B cell (primary cell): ENCODE measurements around the gene CCDC50. TPM values are rescaled to one million over a fixed set of nuclear protein-coding genes. Genes with fewer than 3 reads are reported as not detected.

Experiments
- ATAC-seq: fragments of 200-7000 bp; cut with Tn5 transposase; one replicate; pipeline ENCODE4 v1.10.0; 2021; ENCODE audit warnings: low read depth, mild to moderate bottlenecking, moderate number of reproducible peaks, moderate library complexity
- CTCF ChIA-PET: fragments of 350-600 bp; sonication (Branson Sonifier 250); formaldehyde crosslinking; loops from one replicate; lab custom pipeline; 2021; ENCODE audit warnings: antibody characterized with exemption, inconsistent platforms; lab: Charles Lee
- POLR2A ChIA-PET: fragments of 350-600 bp; sonication (Branson Sonifier 250); formaldehyde crosslinking; loops from one replicate; lab custom pipeline; 2021; ENCODE audit warnings: antibody characterized with exemption; lab: Charles Lee
- DNase-seq: peaks from one replicate; pipeline ENCODE4 v3.0.0; 2013
- H2AFZ ChIP-seq: 2 replicates; pipeline ENCODE4 v1.6.1; 2012; ENCODE audit warnings: mild to moderate bottlenecking, low read depth, low read length; ENCODE audit not compliant: insufficient read depth, poor library complexity, severe bottlenecking
- H3K27ac ChIP-seq, 2 donors: 1 replicate in 1 of 2; 2 replicates in 1 of 2; pipeline ENCODE4 v1.5.1; 2012 to 2013; ENCODE audit warnings: low read length in 2 of 2, mild to moderate bottlenecking in 2 of 2, moderate library complexity in 1 of 2
- H3K27me3 ChIP-seq, 4 experiments: fragments of 200-600 bp in 1 of 4; sonication (generic) in 1 of 4; replicated peaks in 1 of 4; 1 replicate in 2 of 4; 2 replicates in 2 of 4; pipeline versions ENCODE4 v1.6.1 to v1.7.0; 2013 to 2016; ENCODE audit warnings: low read length in 3 of 4, mild to moderate bottlenecking in 2 of 4, mixed read lengths in 1 of 4, moderate library complexity in 1 of 4; ENCODE audit not compliant: insufficient read depth in 4 of 4, control insufficient read depth in 3 of 4; ENCODE audit errors: control extremely low read depth in 1 of 4
- H3K36me3 ChIP-seq, 2 experiments: replicated peaks in 1 of 2; 1 replicate in 1 of 2; 2 replicates in 1 of 2; pipeline versions ENCODE4 v1.6.1 to v1.7.1; 2013; ENCODE audit warnings: low read length in 1 of 2; ENCODE audit not compliant: insufficient read depth in 2 of 2, control insufficient read depth in 1 of 2; ENCODE audit errors: control extremely low read depth in 1 of 2, extremely low read depth in 1 of 2
- H3K4me1 ChIP-seq, 2 donors: fragments of 200-600 bp in 1 of 2; sonication (generic) in 1 of 2; 1 replicate in 1 of 2; 2 replicates in 1 of 2; pipeline versions ENCODE4 v1.5.1 to v1.6.1; 2013 to 2017; ENCODE audit warnings: low read length in 2 of 2; ENCODE audit not compliant: control insufficient read depth in 2 of 2, insufficient read depth in 2 of 2
- H3K4me2 ChIP-seq: replicated peaks from 2 replicates; pipeline ENCODE3; 2012; ENCODE audit warnings: mild to moderate bottlenecking, low read depth, low read length; ENCODE audit not compliant: poor library complexity, severe bottlenecking
- H3K4me3 ChIP-seq, 5 experiments: fragments of 200-600 bp in 1 of 5; sonication (generic) in 1 of 5; 1 replicate in 3 of 5; 2 replicates in 2 of 5; pipeline versions ENCODE4 v1.5.1 to v1.7.0; 2011 to 2016; ENCODE audit warnings: low read length in 4 of 5, mild to moderate bottlenecking in 4 of 5, low read depth in 2 of 5, control low read depth in 1 of 5, moderate library complexity in 1 of 5; ENCODE audit not compliant: insufficient read depth in 1 of 5; ENCODE audit errors: control extremely low read depth in 1 of 5, extremely low read depth in 1 of 5
- H3K79me2 ChIP-seq: fragments of 200-600 bp; sonication (generic); one replicate; pipeline ENCODE4 v1.6.0; 2016; ENCODE audit warnings: low read length; ENCODE audit not compliant: control insufficient read depth, insufficient read depth
- H3K9ac ChIP-seq: fragments of 200-600 bp; sonication (generic); 2 replicates; pipeline ENCODE4 v1.6.1; 2017; ENCODE audit warnings: mild to moderate bottlenecking, low read length, moderate library complexity
- H3K9me3 ChIP-seq, 3 donors: one replicate each; pipeline versions ENCODE4 v1.6.1 to v1.7.1; 2013; ENCODE audit warnings: low read length in 2 of 3; ENCODE audit not compliant: control insufficient read depth in 2 of 3, insufficient read depth in 1 of 3; ENCODE audit errors: control extremely low read depth in 1 of 3
- H4K20me1 ChIP-seq: 2 replicates; pipeline ENCODE4 v1.6.0; 2012; ENCODE audit warnings: mild to moderate bottlenecking, low read length; ENCODE audit not compliant: insufficient read depth, control insufficient read depth, poor library complexity, severe bottlenecking
- H3K27ac Mint-ChIP-seq: one replicate; pipeline ENCODE4 v1.8.0; 2021; ENCODE audit warnings: mixed read lengths
- H3K27me3 Mint-ChIP-seq: one replicate; pipeline ENCODE4 v1.8.0; 2021; ENCODE audit warnings: mixed read lengths
- H3K4me1 Mint-ChIP-seq: one replicate; pipeline ENCODE4 v1.8.0; 2021; ENCODE audit warnings: mixed read lengths
- H3K4me3 Mint-ChIP-seq: one replicate; pipeline ENCODE4 v1.8.0; 2021; ENCODE audit warnings: mixed read lengths
- H3K9me3 Mint-ChIP-seq: one replicate; pipeline ENCODE4 v1.8.0; 2022; ENCODE audit warnings: mixed read lengths; ENCODE audit not compliant: insufficient read depth
- EZH2 ChIP-seq: IDR thresholded peaks from 2 replicates; pipeline ENCODE4 v1.6.1; 2012; ENCODE audit warnings: borderline replicate concordance, low read depth, mild to moderate bottlenecking, moderate library complexity, low read length; ENCODE audit not compliant: insufficient read depth, poor library complexity, severe bottlenecking
- WGBS: methylation state at CpG from one replicate; pipeline ENCODE4 v1.1.5; 2013; ENCODE audit warnings: missing lambda C conversion rate; ENCODE audit not compliant: insufficient coverage; 5-methylcytosine and 5-hydroxymethylcytosine counted together
- intact Hi-C: fragments of 100-400 bp; cut with micrococcal nuclease; formaldehyde crosslinking; loops from one replicate; pipeline ENCODE4 v1.10.0; 2022
- polyA plus RNA-seq: library from polyadenylated mRNA; depleted of rRNA; stranded (reverse); fragments of >200 nt; gene quantifications from 2 replicates; pipeline ENCODE4 v1.2.3, GENCODE V29; 2012
- total RNA-seq, 2 donors: library from RNA; stranded (reverse); fragments of 120-200 nt in 1 of 2; gene quantifications; 1 replicate in 1 of 2; 2 replicates in 1 of 2; pipeline versions ENCODE4 v1.2.3 to v1.2.4, GENCODE V29; 2013 to 2022
- TF ChIP-seq, protein P1 (sequence below): fragments of 200-600 bp; IDR thresholded peaks from one replicate; pipeline ENCODE4 v1.8.0; 2022; ENCODE audit warnings: antibody characterized with exemption, mild to moderate bottlenecking

CCDC50 gene
- total and polyA plus RNA-seq, 2 donors (not counting 1 experiment from before 2014, with no cell fraction given): 48.7 to 121 TPM

- ATAC-seq: no peak
Measured at GRCh38 chr3:191366675-191367074, 37.5 kb downstream of the CCDC50 start.

More at GRCh38 chr3:191366675-191367074, 37.5 kb downstream of the CCDC50 start:
- H3K27me3 ChIP-seq: no peaks in the 10 kb centered on the region
- no peaks in the 10 kb centered on the region for H3K9me3 Mint-ChIP-seq
- no CpG with 5 or more reads among the region's 2 CpGs for WGBS
- peaks cover under 1 to 7% of the 10 kb centered on the region in 2 donors for H3K4me1 ChIP-seq
- no peak overlapping the region for H3K4me3 Mint-ChIP-seq
- peaks cover 12% of the 10 kb centered on the region for H3K4me1 Mint-ChIP-seq
- peaks cover 10% of the 10 kb centered on the region for H3K79me2 ChIP-seq
- intact Hi-C loops: no loop called here
- CTCF ChIA-PET: interaction anchor here (0.8 to 1.8 kb wide), 4 partner anchors 11 to 127 kb away, joined by 3 to 7 read pairs (median 4); partner anchors contain the start of gene CCDC50
- H3K9ac ChIP-seq: no peak overlapping the region
- no peaks in the 10 kb centered on the region for H3K27me3 Mint-ChIP-seq
- no peak overlapping the region for H2AFZ ChIP-seq
- no peak for DNase-seq
- peak overlapping the region in 1 of 2 donors; percentile 29 for H3K27ac ChIP-seq
- H4K20me1 ChIP-seq: no peaks in the 10 kb centered on the region
- POLR2A ChIA-PET: no interaction called here
- no peaks in the 10 kb centered on the region for H3K9me3 ChIP-seq
- H3K27ac Mint-ChIP-seq: peak overlapping the region; percentile 81
- H3K4me2 ChIP-seq: no peak overlapping the region
- peaks cover 11 to 91% of the 10 kb centered on the region in 2 experiments for H3K36me3 ChIP-seq
- TF ChIP-seq EZH2: no peak
- TF ChIP-seq, protein P1, sequence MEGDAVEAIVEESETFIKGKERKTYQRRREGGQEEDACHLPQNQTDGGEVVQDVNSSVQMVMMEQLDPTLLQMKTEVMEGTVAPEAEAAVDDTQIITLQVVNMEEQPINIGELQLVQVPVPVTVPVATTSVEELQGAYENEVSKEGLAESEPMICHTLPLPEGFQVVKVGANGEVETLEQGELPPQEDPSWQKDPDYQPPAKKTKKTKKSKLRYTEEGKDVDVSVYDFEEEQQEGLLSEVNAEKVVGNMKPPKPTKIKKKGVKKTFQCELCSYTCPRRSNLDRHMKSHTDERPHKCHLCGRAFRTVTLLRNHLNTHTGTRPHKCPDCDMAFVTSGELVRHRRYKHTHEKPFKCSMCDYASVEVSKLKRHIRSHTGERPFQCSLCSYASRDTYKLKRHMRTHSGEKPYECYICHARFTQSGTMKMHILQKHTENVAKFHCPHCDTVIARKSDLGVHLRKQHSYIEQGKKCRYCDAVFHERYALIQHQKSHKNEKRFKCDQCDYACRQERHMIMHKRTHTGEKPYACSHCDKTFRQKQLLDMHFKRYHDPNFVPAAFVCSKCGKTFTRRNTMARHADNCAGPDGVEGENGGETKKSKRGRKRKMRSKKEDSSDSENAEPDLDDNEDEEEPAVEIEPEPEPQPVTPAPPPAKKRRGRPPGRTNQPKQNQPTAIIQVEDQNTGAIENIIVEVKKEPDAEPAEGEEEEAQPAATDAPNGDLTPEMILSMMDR: no peak
- H3K4me3 ChIP-seq: no peak overlapping the region
